Colon (tissue), 2 donors: ENCODE data around the gene SSTR3.

Source experiments
- FAIRE-seq: peaks from 2 replicates; lab custom pipeline; 2012; peaks lifted over from hg19 to GRCh38; lab: Jason Lieb, UNC
- donor health status: control.
- donor health status: control.

Gene SSTR3

GRCh38 chr22:37167176-37167980 is 44.9 kb downstream of the SSTR3 start:
- no peak for FAIRE-seq

- FAIRE-seq, result no peak
Observed at GRCh38 chr22:37166675-37167066, 45.6 kb downstream of the SSTR3 start.

- no peak for FAIRE-seq
Observed at GRCh38 chr22:37165940-37166674, 46.2 kb downstream of the SSTR3 start.

- FAIRE-seq, result no peak
Observed at GRCh38 chr22:37165066-37165465, 47.2 kb downstream of the SSTR3 start.

- no peak for FAIRE-seq
Observed at GRCh38 chr22:37164505-37164887, 47.8 kb downstream of the SSTR3 start.

- FAIRE-seq, result no peak
Observed at GRCh38 chr22:37163575-37164504, 48.4 kb downstream of the SSTR3 start.

- FAIRE-seq, result no peak
Observed at GRCh38 chr22:37163096-37163489, 49.2 kb downstream of the SSTR3 start.

GRCh38 chr22:37162221-37163095 is 49.8 kb downstream of the SSTR3 start:
- no peak for FAIRE-seq

- no peak for FAIRE-seq
Observed at GRCh38 chr22:37161443-37161842, 50.8 kb downstream of the SSTR3 start.

GRCh38 chr22:37160027-37160426 is 52.2 kb downstream of the SSTR3 start:
- FAIRE-seq, result no peak

- FAIRE-seq, result no peak
Observed at GRCh38 chr22:37158963-37159290, 53.4 kb downstream of the SSTR3 start.

GRCh38 chr22:37157516-37158285 is 54.6 kb downstream of the SSTR3 start:
- no peak for FAIRE-seq

- no peak for FAIRE-seq
Observed at GRCh38 chr22:37156686-37157435, 55.4 kb downstream of the SSTR3 start.

GRCh38 chr22:37155971-37156370 is 56.3 kb downstream of the SSTR3 start:
- FAIRE-seq, result no peak

GRCh38 chr22:37154925-37155712 is 57.2 kb downstream of the SSTR3 start:
- no peak for FAIRE-seq
